Right atrium auricular region (tissue), 2 donors: ENCODE results near the gene ST6GALNAC3. TPM values are rescaled to one million over a fixed set of nuclear protein-coding genes. Genes with fewer than 3 reads are reported as not detected.
"Not testable (repeated sequence)": the region's sequence is repeated elsewhere in the genome, so short reads cannot be mapped to it uniquely, and the experiment has no call there.

ENCODE experiments used
- DNase-seq: peaks from one replicate; pipeline ENCODE4 v3.0.0-alpha.2; 2019; ENCODE audit warnings: low spot score
- H3K27ac ChIP-seq, 2 donors: fragments of 200-600 bp; sonication (generic); 1 replicate in 1 of 2; 2 replicates in 1 of 2; pipeline ENCODE4 v1.5.1; 2016 to 2019
- H3K27me3 ChIP-seq, 2 donors: fragments of 200-600 bp; sonication (generic); one replicate each; pipeline versions ENCODE4 v1.5.1 to v1.6.0; 2017 to 2019
- H3K36me3 ChIP-seq: fragments of 200-600 bp; sonication (generic); one replicate; pipeline ENCODE4 v1.5.1; 2016
- H3K4me1 ChIP-seq, 2 donors: fragments of 200-600 bp; sonication (generic); one replicate each; pipeline versions ENCODE4 v1.5.1 to v1.6.0; 2017 to 2019
- H3K4me3 ChIP-seq, 2 donors: fragments of 200-600 bp; sonication (generic); 1 replicate in 1 of 2; 2 replicates in 1 of 2; pipeline ENCODE4 v1.5.1; 2017 to 2019; ENCODE audit warnings: mild to moderate bottlenecking in 1 of 2, moderate library complexity in 1 of 2
- H3K9me3 ChIP-seq, 2 donors: fragments of 200-600 bp; sonication (generic); one replicate each; pipeline ENCODE4 v1.5.1; 2019
- CTCF ChIP-seq, 2 donors: fragments of 200-600 bp; sonication (generic); IDR thresholded peaks; one replicate each; pipeline ENCODE4 v1.5.1; 2019; ENCODE audit warnings: antibody characterized with exemption in 2 of 2
- total RNA-seq, 2 donors: library from RNA; depleted of rRNA; stranded (reverse); fragments of >200 nt; gene quantifications; one replicate each; pipeline ENCODE4 v1.1.0, GENCODE V29; 2016

ST6GALNAC3 gene
- total RNA-seq, 2 donors from 2014 or later, result 6.8 to 9.3 TPM

- Histone ChIP-seq H3K4me1 (no peaks in the 10 kb centered on the region), H3K36me3 (no peaks in the 10 kb centered on the region), H3K27me3 (no peaks in the 10 kb centered on the region), H3K4me3 (no peak overlapping the region), H3K9me3 (no peaks in the 10 kb centered on the region), H3K27ac (no peak overlapping the region)
- no peak for TF ChIP-seq CTCF (IDR thresholded peaks at IDR 0.05)
- DNase-seq, result no peak
Measured at GRCh38 chr1:76109404-76109803, 34.9 kb downstream of the ST6GALNAC3 start.

DNA sequence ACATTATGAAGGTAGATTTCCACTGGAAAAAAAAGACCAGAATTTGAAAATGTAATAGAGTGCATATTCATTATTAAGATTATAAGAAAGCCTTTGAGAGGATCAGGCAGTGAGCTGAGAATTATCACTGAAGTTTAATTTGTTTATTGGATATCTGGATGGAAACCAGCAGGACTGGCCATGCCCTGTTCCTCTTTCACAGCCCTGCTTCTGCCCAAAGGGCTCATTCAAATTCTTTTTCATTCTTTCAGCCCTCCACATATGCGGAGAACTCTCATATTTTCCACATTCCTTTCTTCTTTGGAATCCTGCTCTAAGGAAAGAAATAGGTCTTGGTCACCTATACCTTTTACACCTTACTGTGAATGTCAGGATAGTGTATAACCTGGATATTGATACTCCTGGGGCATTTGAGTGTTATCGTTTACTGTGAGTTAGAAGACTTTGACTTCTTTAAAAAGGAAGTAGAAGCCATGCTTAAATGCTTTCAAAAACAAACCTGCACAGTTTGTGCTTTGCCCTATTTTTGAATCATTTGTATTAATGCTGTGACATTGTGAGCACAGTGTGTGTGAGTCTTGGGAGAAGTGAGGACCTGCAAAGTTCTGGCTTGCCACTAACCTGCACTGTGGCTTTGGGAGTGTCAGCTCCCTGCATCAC lies 35.5 kb downstream of the ST6GALNAC3 start:
- no peaks in the 10 kb centered on the region for H3K4me1 ChIP-seq
- H3K9me3 ChIP-seq, result no peaks in the 10 kb centered on the region
- H3K27ac ChIP-seq, result no peak overlapping the region
- no peak overlapping the region for H3K4me3 ChIP-seq
- no peaks in the 10 kb centered on the region for H3K36me3 ChIP-seq
- no peak for TF ChIP-seq CTCF (IDR thresholded peaks at IDR 0.05)
- H3K27me3 ChIP-seq, result no peaks in the 10 kb centered on the region
- DNase-seq, result no peak

DNA sequence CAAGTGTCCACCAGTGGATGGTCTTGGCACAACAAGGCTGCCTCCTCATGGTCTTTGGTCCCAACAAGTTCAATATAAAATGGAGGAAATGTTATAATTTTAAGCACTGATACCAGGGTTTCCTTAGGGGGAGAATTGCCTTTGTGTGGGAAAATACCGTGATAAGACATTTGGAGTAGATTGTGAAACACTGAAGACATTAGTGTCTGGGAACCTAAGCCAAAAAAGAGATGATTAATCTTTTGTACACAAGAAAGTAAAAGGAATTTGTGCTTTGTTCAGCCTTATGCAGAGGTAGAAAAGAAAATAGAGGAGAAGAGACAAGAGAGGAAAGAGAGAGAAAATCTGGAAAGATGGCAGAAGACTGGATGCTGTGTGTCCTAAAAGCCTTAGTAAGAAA lies 36.1 kb downstream of the ST6GALNAC3 start:
- H3K36me3 ChIP-seq, result no peaks in the 10 kb centered on the region

GRCh38 chr1:76112321-76112720 lies 37.8 kb downstream of the ST6GALNAC3 start:
- DNase-seq, H3K27me3 ChIP-seq, H3K27ac ChIP-seq, H3K36me3 ChIP-seq, H3K4me3 ChIP-seq, H3K9me3 ChIP-seq, H3K4me1 ChIP-seq: not testable (repeated sequence)

More for the DNA sequence above, 36.1 kb downstream of the ST6GALNAC3 start:
- no peak for DNase-seq
- Histone ChIP-seq H3K27me3 (no peaks in the 10 kb centered on the region), H3K4me3 (no peak overlapping the region), H3K4me1 (no peaks in the 10 kb centered on the region), H3K27ac (no peak overlapping the region), H3K9me3 (no peaks in the 10 kb centered on the region)
- TF ChIP-seq CTCF (IDR thresholded peaks at IDR 0.05), result no peak

DNA sequence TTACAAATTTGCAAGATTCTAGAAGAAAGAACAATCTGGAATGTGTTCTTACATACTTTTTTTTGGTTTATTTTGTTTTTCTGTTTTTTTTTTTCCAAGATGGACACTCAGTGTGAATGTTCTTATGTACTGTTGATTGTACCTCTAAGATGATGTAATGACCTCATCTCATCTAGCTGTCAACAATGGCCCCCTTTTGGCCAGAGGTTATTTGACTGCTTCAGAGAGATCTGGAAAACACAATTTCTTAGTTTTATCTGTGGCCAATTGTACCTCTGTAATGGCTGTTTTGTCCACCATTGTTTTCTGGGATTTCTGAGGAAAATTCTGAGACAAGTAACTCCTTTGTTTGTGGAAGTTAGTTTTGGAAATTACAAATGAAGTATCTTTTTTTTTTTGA lies 38.9 kb downstream of the ST6GALNAC3 start:
- no peak for TF ChIP-seq CTCF (IDR thresholded peaks at IDR 0.05)
- no peaks in the 10 kb centered on the region for H3K27me3 ChIP-seq
- no peak overlapping the region for H3K4me3 ChIP-seq
- no peaks in the 10 kb centered on the region for H3K4me1 ChIP-seq
- H3K36me3 ChIP-seq, result no peaks in the 10 kb centered on the region
- DNase-seq, result no peak
- no peaks in the 10 kb centered on the region for H3K9me3 ChIP-seq
- no peak overlapping the region for H3K27ac ChIP-seq

- no peak for TF ChIP-seq CTCF (IDR thresholded peaks at IDR 0.05)
- no peaks in the 10 kb centered on the region for H3K36me3 ChIP-seq
- H3K4me1 ChIP-seq, result no peaks in the 10 kb centered on the region
- H3K9me3 ChIP-seq, result no peaks in the 10 kb centered on the region
- no peak for DNase-seq
- no peaks in the 10 kb centered on the region for H3K27me3 ChIP-seq
- no peak overlapping the region for H3K4me3 ChIP-seq
- H3K27ac ChIP-seq, result no peak overlapping the region
Measured at GRCh38 chr1:76115171-76115570, 40.6 kb downstream of the ST6GALNAC3 start.
